ENCODE data around the gene ALG8. TPM values are rescaled to one million over a fixed set of nuclear protein-coding genes. Genes with fewer than 3 reads are reported as not detected.
A peak's percentile ranks its signal among the peaks of the same experiment; 100 is the strongest.
"Not testable (repeated sequence)": the region's sequence is repeated elsewhere in the genome, so short reads cannot be mapped to it uniquely, and the experiment has no call there.

ALG8 gene
- total RNA-seq, 1 experiment from 2014 or later: 97.0 TPM

- in situ Hi-C loops (cut with HindIII; ENCODE audit: low pct_unique_long_range_greater_than_20kb, low sequenced_read_pairs) (no loop called here), intact Hi-C loops (cut with micrococcal nuclease; ENCODE audit: unreplicated experiment) (no loop called here)
- no peaks in the 10 kb centered on the region; the same call in 1 of the 2 replicates for H3K36me3 ChIP-seq (ENCODE audit: control insufficient read depth, insufficient read depth, low read length)
- no TSS peak for BruUV-seq (replicated peaks)
- H3K27ac ChIP-seq (ENCODE audit: low read length): peak overlapping the region; percentile 96
- peak overlapping the region; percentile 80 to 87 for H3K4me3 ChIP-seq (ENCODE audit: low read depth in 2 of 2, low read length in 2 of 2)
- ChIA-PET POLR2A (interaction anchor here (0.6 kb wide), 4 partner anchors 11 to 1240 kb away, joined by 3 to 8 read pairs (median 4); no protein-coding TSS in a partner anchor), CTCF (no interaction called here)
- ATAC-seq (no peak), DNase-seq (ENCODE audit: low read depth, low spot score) (no peak)
- no peaks in the 10 kb centered on the region for H3K9me3 ChIP-seq (ENCODE audit: control insufficient read depth, insufficient read depth, low read depth, low read length)
- TF ChIP-seq, protein P1, sequence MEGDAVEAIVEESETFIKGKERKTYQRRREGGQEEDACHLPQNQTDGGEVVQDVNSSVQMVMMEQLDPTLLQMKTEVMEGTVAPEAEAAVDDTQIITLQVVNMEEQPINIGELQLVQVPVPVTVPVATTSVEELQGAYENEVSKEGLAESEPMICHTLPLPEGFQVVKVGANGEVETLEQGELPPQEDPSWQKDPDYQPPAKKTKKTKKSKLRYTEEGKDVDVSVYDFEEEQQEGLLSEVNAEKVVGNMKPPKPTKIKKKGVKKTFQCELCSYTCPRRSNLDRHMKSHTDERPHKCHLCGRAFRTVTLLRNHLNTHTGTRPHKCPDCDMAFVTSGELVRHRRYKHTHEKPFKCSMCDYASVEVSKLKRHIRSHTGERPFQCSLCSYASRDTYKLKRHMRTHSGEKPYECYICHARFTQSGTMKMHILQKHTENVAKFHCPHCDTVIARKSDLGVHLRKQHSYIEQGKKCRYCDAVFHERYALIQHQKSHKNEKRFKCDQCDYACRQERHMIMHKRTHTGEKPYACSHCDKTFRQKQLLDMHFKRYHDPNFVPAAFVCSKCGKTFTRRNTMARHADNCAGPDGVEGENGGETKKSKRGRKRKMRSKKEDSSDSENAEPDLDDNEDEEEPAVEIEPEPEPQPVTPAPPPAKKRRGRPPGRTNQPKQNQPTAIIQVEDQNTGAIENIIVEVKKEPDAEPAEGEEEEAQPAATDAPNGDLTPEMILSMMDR (IDR thresholded peaks at IDR 0.05): no peak
- TF ChIP-seq SIN3A (IDR thresholded peaks at IDR 0.05; ENCODE audit: borderline replicate concordance, insufficient read depth, low read depth, low read length) (no peak), REST (IDR thresholded peaks at IDR 0.05; ENCODE audit: insufficient read depth in 1 of 2, low read depth in 2 of 2, low read length in 1 of 2) (no peak), TCF7L2 (IDR thresholded peaks at IDR 0.05; ENCODE audit: low read depth, low read length) (no peak), POLR2AphosphoS5 (IDR thresholded peaks at IDR 0.05; ENCODE audit: low read depth, low read length) (no peak)
- H3K27me3 ChIP-seq (ENCODE audit: control insufficient read depth, insufficient read depth, low read length): no peaks in the 10 kb centered on the region
- H3K4me1 ChIP-seq (ENCODE audit: control insufficient read depth, insufficient read depth, low read length): peaks cover 22% of the 10 kb centered on the region
These were observed 60.9 kb downstream of the ALG8 start for GRCh38 chr11:78078218-78079167.

DNA sequence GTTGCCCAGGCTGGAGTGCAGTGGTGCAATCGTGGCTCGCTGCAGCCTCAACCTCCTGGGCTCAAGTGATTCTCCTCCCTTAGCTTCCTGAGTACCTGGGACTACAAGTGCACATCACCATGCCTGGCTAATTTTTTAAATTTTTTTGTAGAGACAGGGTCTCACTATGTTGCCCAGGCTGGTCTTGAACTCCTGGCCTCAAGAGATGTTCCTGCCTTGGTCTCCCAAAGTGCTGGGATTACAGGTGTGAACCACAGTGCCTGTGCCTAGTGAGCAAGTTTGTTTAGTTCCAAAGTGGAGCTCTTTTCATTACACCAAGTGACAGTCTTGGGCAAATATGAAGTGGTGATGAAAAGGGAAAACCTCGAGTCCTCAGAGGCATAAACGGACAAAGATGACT lies 61.8 kb downstream of the ALG8 start:
- POLR2A ChIA-PET: interaction anchor here (0.5 to 0.6 kb wide), 4 partner anchors 13 to 1239 kb away, joined by 3 to 9 read pairs (median 3); no protein-coding TSS in a partner anchor
- H3K36me3 ChIP-seq (ENCODE audit: control insufficient read depth, insufficient read depth, low read length); DNase-seq (ENCODE audit: low read depth, low spot score); H3K27ac ChIP-seq (ENCODE audit: low read length); ATAC-seq; BruUV-seq (replicated peaks); intact Hi-C loops (cut with micrococcal nuclease; ENCODE audit: unreplicated experiment); in situ Hi-C loops (cut with HindIII; ENCODE audit: low pct_unique_long_range_greater_than_20kb, low sequenced_read_pairs); CTCF ChIA-PET; H3K27me3 ChIP-seq (ENCODE audit: control insufficient read depth, insufficient read depth, low read length); H3K9me3 ChIP-seq (ENCODE audit: control insufficient read depth, insufficient read depth, low read depth, low read length): not testable (repeated sequence)
- Histone ChIP-seq H3K4me3 (ENCODE audit: low read depth in 2 of 2, low read length in 2 of 2) (peak overlapping the region; percentile 80 to 87; a peak in 2 of 4 replicates), H3K4me1 (ENCODE audit: control insufficient read depth, insufficient read depth, low read length) (peaks cover 22% of the 10 kb centered on the region)

Measured in Panc1 (cell line).